HG03095 (cell line): ENCODE data around the gene KRTAP10-8.
"Not testable (repeated sequence)": the region's sequence is repeated elsewhere in the genome, so short reads cannot be mapped to it uniquely, and the experiment has no call there.

ENCODE experiments used
- ATAC-seq: cut with Tn5 transposase; IDR thresholded peaks from one replicate; pipeline ENCODE4 v1.9.1; 2021; ENCODE audit warnings: moderate library complexity; ENCODE audit not compliant: unreplicated experiment

Gene KRTAP10-8

DNA sequence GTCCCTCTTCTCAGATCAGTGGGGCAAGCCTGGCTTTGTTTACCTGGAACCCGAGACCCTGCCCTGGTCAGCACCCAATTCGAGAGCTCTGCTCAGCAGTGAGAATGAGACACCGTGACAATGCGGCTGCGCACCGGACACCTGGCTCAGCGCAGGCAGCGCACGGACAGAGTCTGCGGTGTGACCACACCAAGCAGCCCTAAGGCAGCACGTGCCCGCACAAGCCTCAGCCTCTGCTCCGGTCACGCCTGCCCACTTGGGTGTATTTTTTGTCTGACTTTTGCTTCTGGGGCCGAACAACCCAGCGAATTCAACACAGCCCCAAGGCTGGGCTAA, 4.7 kb downstream of the KRTAP10-8 start:
- ATAC-seq, result no peak

DNA sequence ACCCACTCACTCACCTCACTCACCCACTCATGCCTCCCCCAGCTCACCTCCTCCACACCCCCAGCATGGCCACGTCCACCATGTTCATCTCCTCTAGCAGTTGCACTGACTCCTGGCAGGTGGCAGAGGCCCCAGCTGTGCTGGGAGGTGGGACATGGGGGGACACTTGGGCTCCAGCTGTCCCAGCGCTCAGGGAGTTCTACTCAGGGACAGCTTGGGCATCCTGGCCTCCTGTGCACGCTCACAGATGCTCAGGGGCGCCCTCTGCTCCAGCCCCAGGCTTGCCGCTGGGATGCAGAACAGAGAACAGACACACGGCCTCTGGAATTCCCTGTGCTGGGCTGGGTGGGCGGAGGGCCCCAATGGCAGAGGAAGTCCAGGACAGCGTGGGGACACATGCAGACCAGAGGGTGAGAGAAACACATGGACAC, 5.2 kb downstream of the KRTAP10-8 start:
- ATAC-seq, result no peak

DNA sequence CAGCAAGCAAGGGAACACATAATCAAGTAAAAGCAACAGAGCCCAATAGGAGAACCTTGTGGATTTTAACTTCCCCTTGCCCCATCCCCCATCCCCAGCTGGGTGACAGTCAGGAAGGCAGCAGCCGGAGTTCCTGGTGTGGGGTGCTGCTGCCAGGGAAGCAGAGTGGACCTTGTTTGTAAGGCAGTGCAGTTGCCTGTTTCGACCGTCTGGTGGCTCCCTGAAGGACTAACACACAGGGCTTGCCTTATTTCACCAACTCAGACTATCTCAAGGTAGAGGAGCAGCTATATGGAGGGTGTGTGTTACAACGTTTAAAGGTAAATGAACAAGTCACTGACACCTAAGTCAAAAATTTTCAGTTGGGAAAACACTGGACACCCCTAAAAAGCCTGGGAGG, 6.6 kb downstream of the KRTAP10-8 start:
- ATAC-seq, result no peak

DNA sequence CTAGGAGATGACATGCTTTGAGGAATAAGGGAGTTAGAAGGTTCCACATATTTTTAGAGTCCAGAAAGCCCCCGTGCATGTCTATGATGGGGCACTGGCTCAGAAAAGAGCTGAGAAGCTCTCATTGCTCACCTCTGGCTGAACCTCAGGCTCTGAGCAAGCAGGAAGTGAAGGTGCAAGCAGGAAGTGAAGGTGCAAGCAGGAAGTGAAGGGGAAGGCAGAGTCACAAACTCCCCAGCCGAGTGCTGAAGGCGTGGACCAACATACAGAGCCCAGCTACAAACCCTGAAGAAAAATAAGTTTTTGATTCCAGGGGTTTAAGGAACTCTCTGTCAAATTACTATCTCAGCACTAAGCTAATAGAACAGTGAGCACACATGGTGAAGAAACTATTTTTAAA, 7.0 kb downstream of the KRTAP10-8 start:
- no peak for ATAC-seq

DNA sequence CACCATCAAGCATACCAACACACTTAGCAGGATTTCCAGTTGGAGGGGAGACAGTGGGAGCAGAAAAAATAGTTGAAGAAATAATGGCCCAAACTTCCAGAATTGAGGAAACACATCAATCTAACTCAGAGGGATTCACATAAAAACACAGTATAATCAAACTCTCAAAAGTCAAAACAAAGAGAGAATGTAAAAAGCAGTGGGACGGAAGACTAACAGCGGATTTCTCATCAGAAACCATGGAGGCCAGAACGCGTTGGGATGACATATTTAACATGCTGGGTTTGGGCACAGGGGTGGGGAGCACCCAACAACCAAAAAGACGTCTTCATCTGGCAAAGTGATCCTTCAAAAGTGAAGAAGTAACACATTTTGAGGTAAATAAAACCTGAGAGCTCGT, 8.0 kb downstream of the KRTAP10-8 start:
- ATAC-seq, result no peak

DNA sequence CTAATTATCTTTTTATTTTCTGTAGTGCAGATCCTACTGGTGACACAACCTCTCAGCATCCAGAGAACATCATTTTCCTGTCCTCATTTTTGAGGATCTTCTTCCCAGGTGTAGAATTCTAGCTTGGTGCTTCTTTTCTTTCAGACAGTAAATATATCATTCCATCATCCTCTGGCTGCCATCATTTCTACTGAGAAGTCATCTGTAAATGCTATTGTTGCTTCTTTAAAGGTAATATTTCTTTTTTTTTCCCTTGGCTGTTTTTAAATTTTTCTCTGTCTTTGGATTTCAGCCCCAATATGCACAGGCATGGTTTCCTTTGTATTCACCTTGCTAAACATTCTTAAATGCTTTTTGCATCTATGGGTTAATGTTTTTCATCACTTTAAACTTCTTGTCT, 11.7 kb downstream of the KRTAP10-8 start:
- no peak for ATAC-seq

DNA sequence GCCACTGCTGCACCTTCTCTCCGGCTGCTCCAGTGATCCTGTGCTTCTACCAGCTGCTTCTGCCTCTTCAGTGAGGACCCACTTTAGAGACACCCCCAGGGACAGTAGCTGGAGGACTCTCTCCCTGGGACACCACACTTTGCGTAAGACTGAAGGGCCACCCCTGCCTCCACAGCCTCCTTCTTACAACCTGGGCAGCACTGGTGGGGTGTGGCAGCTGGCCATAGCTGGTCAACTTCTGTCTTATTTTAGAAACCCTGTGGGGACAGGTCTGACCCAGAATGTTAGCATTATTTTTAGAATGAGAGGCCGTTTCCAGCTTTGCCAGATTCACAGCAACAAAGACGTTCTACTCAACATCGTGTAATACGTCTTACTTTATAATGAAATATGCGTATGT, 13.9 kb downstream of the KRTAP10-8 start:
- no peak for ATAC-seq

DNA sequence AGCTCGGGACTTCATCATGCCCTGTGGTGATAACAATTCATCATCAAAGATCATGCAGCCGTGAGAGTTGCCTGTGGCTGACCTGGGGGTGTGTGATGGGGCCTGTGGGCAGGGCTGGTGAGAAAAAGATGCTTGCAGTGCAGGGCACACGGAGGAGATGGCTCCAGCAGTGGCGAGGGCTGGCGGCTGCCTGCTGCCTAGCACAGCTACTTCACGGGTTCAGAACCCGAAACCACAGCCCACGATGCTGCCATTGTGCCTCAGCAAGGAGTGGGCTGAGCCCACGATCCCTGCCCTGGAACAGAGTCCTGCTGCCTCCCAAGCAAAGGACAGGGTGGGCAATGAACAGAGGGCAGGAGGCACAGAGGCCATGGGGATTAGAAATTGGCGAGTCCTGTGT, 14.4 kb downstream of the KRTAP10-8 start:
- no peak for ATAC-seq

DNA sequence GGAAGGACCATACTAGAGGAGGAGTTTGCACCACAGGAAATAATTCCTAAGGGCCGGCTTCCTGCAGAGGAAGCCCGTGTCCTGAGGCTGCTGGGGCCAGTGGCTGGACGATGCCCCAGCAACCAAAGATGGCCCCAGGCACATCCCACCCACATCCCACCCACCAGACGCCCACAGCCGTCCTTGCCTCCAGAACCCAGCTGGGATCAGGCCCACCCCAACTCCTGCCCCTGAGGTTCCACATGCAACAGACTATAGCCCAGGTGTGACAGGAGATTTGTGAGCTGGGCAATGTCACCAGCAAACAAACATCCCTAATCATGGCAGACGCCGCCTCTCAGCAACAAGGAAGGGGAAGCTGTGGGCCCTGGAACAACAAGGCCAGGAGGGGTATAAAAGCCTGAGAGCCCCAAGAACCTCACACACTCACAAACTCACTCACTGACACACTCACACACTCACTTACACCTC, 14.8 kb downstream of the KRTAP10-8 start, which contains the start of gene KRTAP10-9:
Gene KRTAP10-9, plus strand, starts transcription at position 421 of the 471 bp plus-strand sequence. CDS start 79 bp downstream, outside the sequence.
- ATAC-seq, result no peak

DNA sequence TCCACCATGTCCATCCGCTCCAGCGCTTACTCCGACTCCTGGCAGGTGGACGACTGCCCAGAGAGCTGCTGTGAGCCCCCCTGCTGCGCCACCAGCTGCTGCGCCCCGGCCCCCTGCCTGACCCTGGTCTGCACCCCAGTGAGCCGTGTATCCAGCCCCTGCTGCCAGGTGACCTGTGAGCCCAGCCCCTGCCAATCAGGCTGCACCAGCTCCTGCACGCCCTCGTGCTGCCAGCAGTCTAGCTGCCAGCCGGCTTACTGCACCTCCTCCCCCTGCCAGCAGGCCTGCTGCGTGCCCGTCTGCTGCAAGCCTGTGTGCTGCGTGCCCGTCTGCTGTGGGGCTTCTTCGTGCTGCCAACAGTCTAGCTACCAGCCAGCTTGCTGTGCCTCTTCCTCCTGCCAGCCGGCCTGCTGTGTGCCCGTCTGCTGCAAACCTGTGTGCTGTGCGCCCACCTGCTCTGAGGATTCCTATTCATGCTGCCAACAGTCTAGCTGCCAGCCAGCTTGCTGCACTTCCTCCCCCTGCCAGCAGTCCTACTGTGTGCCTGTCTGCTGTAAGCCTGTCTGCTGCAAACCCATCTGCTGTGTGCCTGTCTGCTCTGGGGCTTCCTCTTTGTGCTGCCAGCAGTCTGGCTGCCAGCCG, 15.4 kb downstream of the KRTAP10-8 start:
- ATAC-seq, result not testable (repeated sequence)

DNA sequence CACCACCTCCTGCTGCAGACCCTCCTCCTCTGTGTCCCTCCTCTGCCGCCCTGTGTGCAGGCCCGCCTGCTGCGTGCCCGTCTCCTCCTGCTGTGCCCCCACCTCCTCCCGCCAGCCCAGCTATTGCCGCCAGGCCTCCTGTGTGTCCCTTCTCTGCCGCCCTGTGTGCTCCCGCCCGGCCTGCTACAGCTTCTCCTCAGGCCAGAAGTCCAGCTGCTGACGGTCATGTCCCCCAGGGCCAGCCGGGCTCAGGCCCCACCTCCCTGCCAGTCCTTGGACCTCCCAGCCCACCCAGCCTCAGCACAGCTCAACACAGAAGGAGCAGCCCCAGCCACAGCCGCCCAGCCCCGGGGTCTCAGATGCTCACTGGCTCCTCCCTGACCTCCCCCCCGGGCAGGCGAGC, 16.0 kb downstream of the KRTAP10-8 start:
- not testable (repeated sequence) for ATAC-seq

DNA sequence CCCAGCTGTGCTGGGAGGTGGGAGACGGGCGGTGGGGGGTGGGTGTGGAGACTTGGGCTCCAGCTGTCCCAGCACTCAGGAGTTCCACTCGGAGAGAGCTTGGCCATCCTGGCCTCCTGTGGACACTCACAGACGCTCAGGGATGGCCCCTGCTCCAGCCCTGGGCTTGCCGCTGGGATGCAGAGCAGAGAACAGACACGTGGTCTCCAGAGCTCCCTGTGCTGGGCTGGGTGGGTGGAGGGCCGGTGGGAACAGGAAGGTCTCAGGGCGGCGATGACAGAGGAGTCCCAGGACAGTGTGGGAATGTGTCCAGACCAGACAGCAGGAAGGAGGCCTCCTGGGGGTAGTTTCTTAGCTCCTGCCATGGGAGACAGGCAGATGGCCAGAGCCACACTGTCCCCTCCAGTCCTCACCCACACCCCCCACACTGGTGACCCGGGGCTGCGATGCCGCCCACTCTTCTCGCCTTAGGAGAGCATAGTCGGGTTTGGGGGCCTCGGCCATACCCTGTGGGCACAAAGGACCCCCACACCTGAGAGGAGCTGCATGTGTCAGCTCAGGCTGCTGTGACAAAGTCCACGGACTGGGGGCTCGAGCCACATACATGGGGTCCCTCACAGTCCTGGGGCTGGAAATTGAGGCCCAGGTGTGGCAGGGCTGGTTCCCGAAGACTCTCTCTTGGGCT, 17.0 kb downstream of the KRTAP10-8 start:
- ATAC-seq, result no peak

DNA sequence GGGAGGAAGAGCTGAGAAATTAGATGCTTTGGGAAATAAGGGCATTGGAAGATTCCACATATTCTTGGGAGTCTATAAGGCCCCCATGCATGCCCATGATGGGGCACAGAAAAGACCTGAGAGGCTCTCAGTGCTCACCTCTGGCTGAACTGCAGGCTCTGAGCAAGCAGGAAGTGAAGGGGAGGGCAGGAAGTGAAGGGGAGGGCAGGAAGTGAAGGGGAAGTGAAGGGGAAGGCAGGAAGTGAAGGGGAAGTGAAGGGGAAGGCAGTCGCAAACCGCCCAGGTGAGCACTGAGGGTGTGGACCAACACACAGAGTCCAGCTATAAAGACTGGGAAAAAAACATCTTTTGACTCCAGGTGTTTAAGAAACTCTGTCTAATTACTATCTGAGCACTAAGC, 18.6 kb downstream of the KRTAP10-8 start:
- no peak for ATAC-seq

DNA sequence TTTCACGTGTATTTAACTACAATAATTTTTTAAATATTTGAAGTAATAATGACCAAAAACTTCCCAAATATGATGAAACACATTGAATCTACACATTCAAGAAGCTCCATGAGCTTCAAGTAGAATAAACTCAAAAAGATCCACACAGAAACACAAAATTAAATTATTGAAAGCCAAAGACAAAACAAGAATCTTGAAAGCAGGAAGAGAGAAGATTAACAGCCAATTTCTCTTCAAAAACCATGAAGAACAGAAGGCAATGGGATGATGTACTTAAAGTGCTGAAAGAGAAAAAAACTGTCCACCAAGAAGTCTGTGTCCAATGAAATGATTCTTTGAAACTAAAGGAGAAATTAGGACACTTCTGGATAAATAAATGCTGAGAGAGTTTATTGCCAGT, 20.2 kb downstream of the KRTAP10-8 start:
- no peak for ATAC-seq

DNA sequence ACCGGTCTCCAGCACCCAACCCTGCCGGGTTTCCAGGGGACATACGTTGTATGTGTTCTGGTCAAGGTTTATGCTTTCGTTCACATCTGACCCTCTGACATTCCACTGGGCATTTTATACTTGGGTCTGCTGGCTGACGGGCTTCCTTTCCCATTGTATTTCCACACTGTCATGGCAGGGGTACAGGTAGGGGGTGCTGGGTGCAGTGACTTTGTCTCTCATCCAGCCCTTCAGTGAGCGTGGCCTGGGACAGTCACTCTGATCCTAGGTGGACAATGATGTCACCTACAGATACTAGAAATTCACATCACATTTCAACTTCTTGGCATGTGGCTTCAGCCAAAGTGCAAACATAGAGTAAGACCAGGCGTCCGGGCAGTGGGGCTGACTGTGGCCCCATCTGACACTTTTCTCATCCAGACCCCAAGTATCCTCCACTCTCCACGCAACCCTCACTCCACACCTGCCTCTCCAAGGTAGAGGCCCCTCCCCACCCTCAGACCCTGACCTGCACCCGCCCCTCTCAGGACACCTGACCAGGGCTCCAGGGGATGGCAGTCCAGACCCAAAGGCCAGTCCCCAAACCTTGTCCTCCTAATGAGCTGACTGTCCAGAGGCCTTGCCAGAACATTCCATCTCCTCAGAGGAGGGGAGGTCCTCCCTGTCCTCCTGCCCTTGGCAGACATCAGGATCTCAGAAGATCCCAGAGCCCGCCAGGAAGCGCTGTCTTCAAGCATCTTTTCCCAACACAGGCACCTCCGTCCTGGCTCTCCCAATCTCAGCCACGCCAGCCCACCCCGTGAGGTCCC, 24.5 kb downstream of the KRTAP10-8 start:
- ATAC-seq, result no peak

DNA sequence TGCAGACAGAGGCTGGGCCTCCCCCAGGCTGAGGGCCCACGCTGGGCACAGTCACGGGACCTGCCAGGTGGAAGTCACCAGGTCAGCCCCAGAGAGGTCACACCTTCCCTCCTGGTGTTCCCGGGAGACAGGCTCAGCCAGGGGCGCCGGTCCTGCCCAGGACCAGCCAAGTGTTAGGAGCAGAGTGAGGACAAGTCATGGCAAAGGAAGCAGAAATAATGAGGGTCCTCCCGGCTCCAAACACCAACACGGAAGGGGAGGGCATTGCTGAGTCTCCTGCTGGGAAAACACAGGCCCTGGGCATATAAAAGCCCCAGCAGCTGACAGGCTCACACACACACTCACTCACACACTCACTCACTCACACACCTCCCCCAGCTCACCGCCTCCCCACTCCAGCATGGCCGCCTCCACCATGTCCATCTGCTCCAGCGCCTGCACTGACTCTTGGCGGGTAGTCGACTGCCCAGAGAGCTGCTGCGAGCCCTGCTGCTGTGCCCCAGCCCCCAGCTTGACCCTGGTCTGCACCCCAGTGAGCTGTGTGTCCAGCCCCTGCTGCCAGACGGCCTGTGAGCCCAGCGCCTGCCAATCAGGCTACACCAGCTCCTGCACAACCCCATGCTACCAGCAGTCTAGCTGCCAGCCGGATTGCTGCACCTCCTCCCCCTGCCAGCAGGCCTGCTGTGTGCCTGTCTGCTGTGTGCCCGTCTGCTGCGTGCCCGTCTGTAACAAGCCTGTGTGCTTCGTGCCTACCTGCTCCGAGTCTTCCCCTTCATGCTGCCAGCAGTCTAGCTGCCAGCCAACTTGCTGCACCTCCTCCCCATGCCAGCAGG, 25.4 kb downstream of the KRTAP10-8 start, which contains the start of gene KRTAP10-10:
Gene KRTAP10-10, plus strand, starts transcription at position 339 of the 833 bp plus-strand sequence. Its CDS starts 62 bp downstream, at position 401.
- no peak for ATAC-seq

DNA sequence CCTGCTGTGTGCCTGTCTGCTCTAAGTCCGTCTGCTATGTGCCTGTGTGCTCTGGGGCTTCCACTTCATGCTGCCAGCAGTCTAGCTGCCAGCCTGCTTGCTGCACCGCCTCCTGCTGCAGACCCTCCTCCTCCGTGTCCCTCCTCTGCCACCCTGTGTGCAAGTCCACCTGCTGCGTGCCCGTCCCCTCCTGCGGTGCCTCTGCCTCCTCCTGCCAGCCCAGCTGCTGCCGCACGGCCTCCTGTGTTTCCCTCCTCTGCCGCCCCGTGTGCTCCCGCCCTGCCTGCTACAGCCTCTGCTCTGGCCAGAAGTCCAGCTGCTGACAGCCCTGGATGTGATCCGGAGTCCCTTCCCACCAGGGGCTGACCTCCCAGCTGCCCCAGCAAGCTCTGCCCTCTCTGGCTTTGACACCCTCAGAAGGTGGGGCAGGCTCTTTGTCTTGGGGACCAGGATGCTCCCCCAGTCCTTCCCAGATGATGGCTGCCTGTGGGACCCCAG, 26.0 kb downstream of the KRTAP10-8 start:
- ATAC-seq, result not testable (repeated sequence)

DNA sequence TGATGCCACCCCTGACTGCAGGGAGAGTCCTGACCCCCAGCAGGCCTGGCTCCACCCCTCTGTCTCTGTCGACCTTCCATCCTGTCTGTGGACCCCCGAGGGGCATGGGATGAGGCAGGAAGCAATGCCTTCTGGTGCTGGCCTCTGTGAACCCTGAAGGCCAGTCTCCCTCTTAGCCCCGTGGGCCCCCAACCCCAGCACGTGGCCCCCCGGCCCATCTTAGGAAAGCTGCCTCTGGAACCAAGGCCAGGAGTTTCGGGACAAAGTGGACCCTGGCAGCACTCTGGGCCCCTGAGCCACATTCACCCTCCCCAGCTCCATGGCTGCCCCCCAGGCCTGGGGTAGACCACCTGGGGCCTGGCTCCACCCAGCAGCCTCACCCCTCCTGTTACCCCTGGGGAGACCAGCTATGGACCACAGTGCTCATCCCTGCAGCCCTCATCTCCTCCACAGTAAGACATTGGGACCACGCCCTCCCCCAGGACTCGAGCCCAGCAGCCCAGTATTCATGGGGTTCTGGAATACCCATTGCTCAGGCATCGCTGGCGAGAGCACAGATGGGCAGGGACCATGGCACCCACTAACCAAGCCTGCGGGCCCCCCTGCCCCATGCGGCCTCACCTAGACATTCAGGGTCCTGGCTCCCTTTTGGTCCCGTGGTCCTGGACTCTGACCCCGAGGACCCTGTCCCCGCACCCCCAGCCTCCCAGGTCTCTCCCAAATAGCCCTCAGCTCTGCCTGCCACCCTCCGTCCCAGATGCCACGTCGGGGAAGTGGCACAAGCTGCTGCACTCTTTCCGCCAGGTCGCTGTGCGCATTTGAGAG, 26.8 kb downstream of the KRTAP10-8 start:
- ATAC-seq, result not testable (repeated sequence)

DNA sequence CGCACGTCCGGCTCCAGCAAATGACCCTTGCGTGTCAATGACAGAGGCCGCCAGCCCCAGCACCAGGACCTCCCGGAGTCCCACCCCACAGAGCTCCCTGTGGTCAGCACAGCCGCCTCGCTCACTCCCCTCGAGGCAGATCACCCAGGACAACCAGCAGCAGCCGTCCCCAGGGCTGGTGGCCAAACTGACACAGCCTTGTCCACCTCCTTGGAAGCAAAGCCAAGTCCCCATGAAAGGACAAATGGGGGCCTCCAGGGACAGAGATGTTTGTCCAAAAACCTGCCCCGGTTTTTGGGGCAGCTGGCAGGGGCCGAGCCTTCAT, 27.4 kb downstream of the KRTAP10-8 start:
- ATAC-seq, result no peak

DNA sequence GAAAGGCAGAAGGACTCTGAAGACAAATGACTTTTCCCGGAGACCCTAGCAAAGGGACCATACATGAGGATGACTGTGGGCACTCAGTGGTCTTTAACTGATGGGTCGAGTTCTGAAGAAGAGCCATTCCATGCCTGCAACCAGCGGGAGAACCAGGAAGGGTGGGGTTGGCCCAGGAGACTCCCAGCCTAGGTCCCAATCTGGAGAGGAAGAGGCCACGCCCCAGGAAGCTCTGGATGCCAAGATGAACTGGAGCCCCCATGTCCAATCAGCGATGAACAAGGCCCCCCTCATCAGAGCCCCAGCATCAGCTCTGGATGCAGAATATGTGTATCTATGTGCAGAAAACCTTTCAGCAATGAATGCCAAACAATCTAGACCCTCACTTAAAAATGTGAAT, 28.9 kb downstream of the KRTAP10-8 start:
- no peak for ATAC-seq
